IgD-negative memory B cell (primary cell): ENCODE results near the gene MTCH2. TPM values are rescaled to one million over a fixed set of nuclear protein-coding genes. Genes with fewer than 3 reads are reported as not detected.
"Not testable (repeated sequence)": the region's sequence is repeated elsewhere in the genome, so short reads cannot be mapped to it uniquely, and the experiment has no call there.

Source experiments
- H3K27ac Mint-ChIP-seq, 3 donors: one replicate each; pipeline ENCODE4 v1.8.0; 2020 to 2022; ENCODE audit warnings: mild to moderate bottlenecking in 3 of 3, mixed read lengths in 3 of 3, moderate library complexity in 1 of 3
- H3K27me3 Mint-ChIP-seq: one replicate; pipeline ENCODE4 v1.8.0; 2021; ENCODE audit warnings: mixed read lengths
- H3K36me3 Mint-ChIP-seq: one replicate; pipeline ENCODE4 v1.8.0; 2020; ENCODE audit warnings: mild to moderate bottlenecking, mixed read lengths
- H3K4me1 Mint-ChIP-seq, 3 donors: one replicate each; pipeline ENCODE4 v1.8.0; 2020 to 2022; ENCODE audit warnings: mixed read lengths in 3 of 3, mild to moderate bottlenecking in 1 of 3
- H3K4me3 Mint-ChIP-seq, 4 donors: one replicate each; pipeline ENCODE4 v1.8.0; 2020 to 2022; ENCODE audit warnings: mild to moderate bottlenecking in 4 of 4, mixed read lengths in 4 of 4, moderate library complexity in 3 of 4
- H3K9me3 Mint-ChIP-seq, 3 donors: one replicate each; pipeline ENCODE4 v1.8.0; 2020 to 2021; ENCODE audit warnings: mixed read lengths in 3 of 3, mild to moderate bottlenecking in 1 of 3
- polyA plus RNA-seq: library from polyadenylated mRNA; unstranded; fragments of 300-500 nt; fragmentation: Illumina TruSeq; gene quantifications from one replicate; pipeline ENCODE4 v1.2.3, GENCODE V29; 2021

Gene MTCH2
- polyA plus RNA-seq, result 58.9 TPM

DNA sequence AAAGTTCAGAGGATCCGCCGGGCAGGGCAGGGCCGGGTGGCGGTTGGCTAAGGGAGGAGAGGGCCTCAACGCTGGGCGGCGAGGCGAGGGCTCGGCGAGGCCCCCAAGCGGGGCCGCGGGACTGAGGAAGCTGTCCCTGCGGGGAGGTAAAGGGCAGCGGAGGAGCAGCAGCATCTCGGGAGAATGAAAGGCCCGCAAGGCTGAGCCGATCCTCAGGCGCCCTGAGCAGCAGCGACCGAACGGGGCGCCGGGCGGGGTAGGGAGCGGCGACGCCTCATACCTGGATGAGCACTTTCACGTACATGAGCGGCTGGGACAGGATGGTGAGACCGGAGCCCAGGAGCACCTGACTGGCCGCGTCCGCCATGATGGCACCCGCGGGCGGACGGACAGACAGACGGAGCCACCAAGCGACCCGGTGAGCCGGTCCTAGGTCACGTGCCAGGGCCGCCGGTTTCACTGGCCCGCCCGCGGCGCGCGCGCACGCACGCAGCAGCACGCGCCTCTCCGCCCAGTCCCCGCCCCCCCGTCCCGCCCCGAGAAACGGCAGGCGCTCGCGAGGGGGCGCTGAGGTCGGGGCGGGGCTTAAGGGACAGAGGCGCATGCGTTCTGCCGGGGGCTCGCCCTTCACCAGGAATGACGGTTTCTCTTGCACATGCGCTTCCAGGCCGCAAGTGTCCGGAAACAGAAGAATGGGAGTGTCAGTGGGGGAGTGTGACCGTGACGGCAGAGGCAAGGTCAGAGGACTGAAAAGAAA lies at the start of gene MTCH2:
Gene MTCH2, minus strand, starts transcription at position 461 of the 757 bp plus-strand sequence. Its CDS starts 94 bp downstream, at position 367.
- Mint-ChIP-seq H3K4me1 (peaks cover 15 to 18% (median 17%) of the 10 kb centered on the region in 3 donors), H3K9me3 (peaks cover 0 to 3% (median 0%) of the 10 kb centered on the region in 3 donors), H3K36me3 (peaks cover 5% of the 10 kb centered on the region), H3K27ac (peak within 1 kb of the TSS; percentile 82 to 96 (median 84)), H3K27me3 (no peaks in the 10 kb centered on the region), H3K4me3 (peak within 1 kb of the TSS; percentile 80 to 97 (median 92))

DNA sequence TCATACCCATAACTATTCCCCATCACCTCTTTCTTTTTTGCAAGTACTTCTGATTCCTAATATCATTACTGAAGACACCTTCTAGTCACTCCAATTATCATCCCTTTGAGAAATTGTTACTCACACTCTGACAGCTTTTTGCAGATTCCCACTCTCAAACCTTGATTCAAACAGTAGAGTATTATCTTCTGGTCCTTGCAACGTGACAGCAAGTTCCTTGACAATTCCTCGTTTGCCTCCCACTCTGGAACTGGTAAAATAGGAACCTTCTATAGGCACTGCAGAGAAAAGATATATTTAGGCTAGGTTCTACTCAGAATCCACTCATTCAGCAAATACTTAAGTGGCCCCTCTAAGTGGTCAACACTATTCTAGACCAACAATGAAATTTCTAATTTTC lies 49.6 kb upstream of the MTCH2 start:
- no peaks in the 10 kb centered on the region for H3K36me3 Mint-ChIP-seq
- H3K9me3 Mint-ChIP-seq, result no peaks in the 10 kb centered on the region
- H3K4me3 Mint-ChIP-seq, result no peak overlapping the region
- no peak overlapping the region for H3K27ac Mint-ChIP-seq
- no peaks in the 10 kb centered on the region for H3K4me1 Mint-ChIP-seq
- H3K27me3 Mint-ChIP-seq, result no peaks in the 10 kb centered on the region

DNA sequence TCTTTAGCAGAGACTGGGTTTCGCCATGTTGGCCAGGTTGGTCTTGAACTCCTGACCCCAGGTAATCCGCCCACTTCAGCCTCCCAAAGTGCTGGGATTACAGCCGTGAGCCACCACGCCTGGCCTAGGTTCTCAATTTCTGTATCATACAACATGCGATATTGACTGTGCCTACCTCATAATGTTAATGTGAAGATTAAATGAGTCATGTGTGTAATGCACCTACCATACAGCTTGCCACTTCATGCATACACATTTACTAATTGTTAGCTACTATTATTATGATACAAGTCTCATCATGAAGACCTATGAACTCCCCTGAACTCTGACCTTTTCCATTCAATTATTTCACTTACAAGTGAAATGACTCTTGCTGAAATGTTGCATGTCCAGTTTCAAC lies 47.1 kb upstream of the MTCH2 start:
- H3K4me3 Mint-ChIP-seq, result no peak overlapping the region
- H3K9me3 Mint-ChIP-seq, result no peaks in the 10 kb centered on the region
- no peaks in the 10 kb centered on the region for H3K4me1 Mint-ChIP-seq

DNA sequence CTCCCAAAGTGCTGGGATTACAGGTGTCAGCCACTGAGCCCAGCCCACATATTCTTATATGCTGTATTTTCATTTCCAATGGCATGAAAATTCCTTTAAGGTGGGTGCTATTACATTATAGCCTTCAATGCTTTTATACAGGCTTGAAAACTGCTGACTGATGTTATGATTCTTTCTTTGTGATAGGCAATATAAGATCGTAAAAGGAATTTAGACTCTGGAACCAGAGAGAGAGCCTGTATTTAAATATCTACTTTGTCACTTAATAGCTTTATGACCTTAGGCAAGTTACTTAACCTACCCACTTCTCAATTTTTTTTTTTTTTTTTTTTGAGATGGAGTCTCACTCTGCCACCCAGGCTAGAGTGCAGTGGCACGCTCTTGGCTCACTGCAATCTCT lies 46.6 kb upstream of the MTCH2 start:
- Mint-ChIP-seq H3K36me3 (no peaks in the 10 kb centered on the region), H3K27me3 (no peaks in the 10 kb centered on the region), H3K4me1 (no peaks in the 10 kb centered on the region), H3K4me3 (no peak overlapping the region), H3K27ac (no peak overlapping the region), H3K9me3 (no peaks in the 10 kb centered on the region)

More for the DNA sequence above, 47.1 kb upstream of the MTCH2 start:
- Mint-ChIP-seq H3K27ac (no peak overlapping the region), H3K36me3 (no peaks in the 10 kb centered on the region), H3K27me3 (no peaks in the 10 kb centered on the region)

DNA sequence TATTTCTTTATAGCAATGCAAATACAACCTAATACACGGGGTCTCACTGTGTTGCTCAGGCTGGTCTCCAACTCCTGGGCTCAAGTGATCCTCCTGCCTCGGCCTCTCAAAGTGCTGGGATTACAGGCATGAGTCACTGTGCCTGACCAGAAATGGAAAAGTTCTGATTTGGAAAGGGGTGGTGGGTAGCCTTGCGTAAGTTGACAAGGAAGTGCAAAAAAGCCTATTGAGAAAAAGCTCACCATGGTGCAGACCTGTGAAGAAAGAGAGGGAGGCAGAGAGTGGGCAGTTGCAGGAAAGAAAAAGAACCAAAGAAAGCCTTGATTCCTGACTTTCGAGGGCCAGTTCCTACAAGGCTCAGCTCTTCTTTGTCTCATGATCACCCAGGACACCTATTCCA lies 45.8 kb upstream of the MTCH2 start:
- no peaks in the 10 kb centered on the region for H3K36me3 Mint-ChIP-seq
- no peaks in the 10 kb centered on the region for H3K27me3 Mint-ChIP-seq
- H3K9me3 Mint-ChIP-seq, result no peaks in the 10 kb centered on the region
- H3K27ac Mint-ChIP-seq, result no peak overlapping the region
- no peak overlapping the region for H3K4me3 Mint-ChIP-seq
- H3K4me1 Mint-ChIP-seq, result no peaks in the 10 kb centered on the region

DNA sequence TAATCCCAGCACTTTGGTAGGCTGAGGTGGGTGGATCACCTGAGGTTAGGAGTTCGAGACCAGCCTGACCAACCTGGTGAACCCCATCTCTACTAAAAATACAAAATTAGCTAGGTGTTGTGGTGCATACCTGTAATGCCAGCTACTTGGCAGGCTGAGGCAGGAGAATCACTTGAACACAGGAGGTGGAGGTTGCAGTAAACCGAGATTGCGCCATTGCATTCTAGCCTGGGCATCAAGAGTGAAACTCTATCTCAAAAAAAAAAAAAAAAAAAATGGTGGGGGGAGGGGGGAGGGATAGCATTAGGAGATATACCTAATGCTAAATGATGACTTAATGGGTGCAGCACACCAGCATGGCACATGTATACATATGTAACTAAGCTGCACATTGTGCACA lies 44.3 kb upstream of the MTCH2 start:
- H3K36me3 Mint-ChIP-seq, H3K27me3 Mint-ChIP-seq, H3K9me3 Mint-ChIP-seq, H3K4me3 Mint-ChIP-seq, H3K4me1 Mint-ChIP-seq, H3K27ac Mint-ChIP-seq: not testable (repeated sequence)

DNA sequence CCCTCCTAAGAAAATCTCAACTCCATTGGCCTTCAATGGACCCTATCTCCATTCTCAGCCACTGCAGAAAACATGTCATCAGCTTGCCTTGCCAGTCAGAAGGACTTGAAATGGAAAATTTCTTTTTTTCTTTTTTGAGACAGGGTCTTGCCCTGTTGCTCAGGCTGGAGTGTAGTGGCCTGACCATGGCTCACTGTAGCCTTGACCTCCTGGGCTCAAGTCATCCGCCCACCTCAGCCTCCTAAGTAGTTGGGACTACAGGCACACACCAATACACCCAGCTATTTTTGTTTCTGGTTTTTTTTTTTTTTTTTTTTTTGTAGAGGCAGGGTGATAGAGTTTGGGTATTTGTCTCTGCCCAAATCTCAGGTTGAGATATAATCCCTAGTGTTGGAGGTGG lies 43.8 kb upstream of the MTCH2 start:
- no peaks in the 10 kb centered on the region for H3K9me3 Mint-ChIP-seq
- peaks cover 2% of the 10 kb centered on the region for H3K36me3 Mint-ChIP-seq
- peaks cover 2 to 6% (median 4%) of the 10 kb centered on the region in 3 donors for H3K4me1 Mint-ChIP-seq
- peak overlapping the region in 1 of 3 donors; percentile 40 for H3K27ac Mint-ChIP-seq
- H3K27me3 Mint-ChIP-seq, result no peaks in the 10 kb centered on the region
- H3K4me3 Mint-ChIP-seq, result no peak overlapping the region

DNA sequence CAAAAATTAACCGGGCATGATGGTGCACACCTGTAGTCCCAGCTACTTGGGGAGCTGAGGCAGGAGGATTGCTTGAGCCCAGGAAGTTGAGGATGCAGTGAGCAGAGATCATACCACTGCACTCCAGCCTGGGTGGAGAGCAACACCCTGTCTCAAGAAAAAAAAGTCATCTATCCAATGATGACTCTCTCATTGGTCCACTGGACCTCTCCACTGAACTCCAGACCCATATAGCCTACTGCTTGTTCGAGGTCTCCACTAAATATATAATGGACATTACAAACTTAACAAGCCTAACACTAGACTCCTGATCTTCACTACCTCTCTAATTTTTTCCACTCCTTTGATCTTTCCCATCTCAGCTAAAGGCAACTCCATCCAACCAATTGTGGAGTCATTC lies 33.5 kb upstream of the MTCH2 start:
- H3K27ac Mint-ChIP-seq, result peak overlapping the region in 1 of 3 donors; percentile 73
- H3K36me3 Mint-ChIP-seq, result peaks cover 3% of the 10 kb centered on the region
- no peaks in the 10 kb centered on the region for H3K27me3 Mint-ChIP-seq
- H3K4me1 Mint-ChIP-seq, result no peaks in the 10 kb centered on the region
- no peaks in the 10 kb centered on the region for H3K9me3 Mint-ChIP-seq
- H3K4me3 Mint-ChIP-seq, result no peak overlapping the region

DNA sequence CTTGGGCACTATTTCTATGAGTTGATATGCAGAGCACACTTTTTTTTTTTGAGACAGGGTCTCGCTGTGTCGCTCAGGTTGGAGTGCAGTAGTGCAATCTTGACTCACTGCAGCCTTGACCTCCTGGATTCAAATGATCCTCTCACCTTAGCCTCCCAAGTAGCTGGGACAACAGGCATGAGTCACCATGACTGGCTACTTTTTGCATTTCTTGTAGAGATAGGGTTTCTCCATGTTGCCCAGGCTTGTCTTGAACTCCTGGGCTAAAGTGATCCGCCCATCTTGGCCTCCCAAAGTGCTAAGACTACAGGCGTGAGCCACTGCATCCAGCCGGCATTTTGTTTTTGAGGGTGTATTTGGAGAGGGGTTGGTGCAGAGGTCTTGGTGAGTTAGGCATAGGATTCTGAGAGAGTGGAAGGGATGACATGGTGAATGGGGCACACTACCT lies 29.9 kb upstream of the MTCH2 start:
- Mint-ChIP-seq H3K4me3 (peak overlapping the region in 1 of 4 donors; percentile 29), H3K36me3 (peaks cover 3% of the 10 kb centered on the region), H3K27ac (peak overlapping the region in 1 of 3 donors; percentile 4), H3K27me3 (no peaks in the 10 kb centered on the region), H3K9me3 (no peaks in the 10 kb centered on the region), H3K4me1 (no peaks in the 10 kb centered on the region)

DNA sequence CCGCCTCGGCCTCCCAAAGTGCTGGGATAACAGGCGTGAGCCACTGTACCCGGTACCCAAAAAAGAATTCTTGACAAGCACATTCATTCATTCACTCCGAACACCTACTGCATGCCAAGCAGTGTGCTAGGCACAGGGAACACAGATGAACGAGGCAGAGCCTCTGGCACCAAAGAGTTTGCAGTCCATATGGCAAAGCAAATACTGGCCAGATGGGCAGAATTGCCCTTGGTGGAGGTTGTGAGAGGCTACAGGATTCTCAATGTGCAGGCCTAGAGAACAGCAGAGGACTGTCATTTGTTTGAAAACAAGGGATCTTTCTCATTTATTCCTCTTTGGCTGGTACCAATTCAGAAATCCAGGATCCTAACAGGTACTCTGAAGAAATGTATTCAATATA lies 27.5 kb upstream of the MTCH2 start:
- Mint-ChIP-seq H3K4me1 (no peaks in the 10 kb centered on the region), H3K36me3 (no peaks in the 10 kb centered on the region), H3K27ac (no peak overlapping the region), H3K27me3 (no peaks in the 10 kb centered on the region), H3K9me3 (no peaks in the 10 kb centered on the region), H3K4me3 (no peak overlapping the region)

DNA sequence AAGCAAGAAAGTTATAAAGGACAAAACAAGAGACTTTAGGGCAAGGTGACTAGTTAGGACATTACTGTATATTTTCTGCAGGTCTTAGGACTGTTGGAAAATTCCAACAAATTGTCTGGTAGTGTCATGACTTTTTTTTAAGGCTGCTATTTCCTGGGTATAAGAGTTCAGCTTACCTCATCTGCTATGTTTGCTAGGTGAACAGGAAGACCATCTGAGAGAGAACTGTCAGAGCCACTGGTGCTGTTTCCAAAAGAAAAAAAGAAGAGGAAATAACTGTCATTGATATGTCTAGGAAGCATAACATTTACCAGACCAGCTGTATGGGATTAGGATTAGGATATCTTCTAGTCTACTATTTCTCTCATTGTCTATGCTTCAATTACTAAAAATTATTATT lies 26.3 kb upstream of the MTCH2 start:
- Mint-ChIP-seq H3K36me3 (peaks cover 2% of the 10 kb centered on the region), H3K27me3 (no peaks in the 10 kb centered on the region), H3K4me3 (no peak overlapping the region), H3K4me1 (no peaks in the 10 kb centered on the region), H3K27ac (no peak overlapping the region), H3K9me3 (no peaks in the 10 kb centered on the region)

DNA sequence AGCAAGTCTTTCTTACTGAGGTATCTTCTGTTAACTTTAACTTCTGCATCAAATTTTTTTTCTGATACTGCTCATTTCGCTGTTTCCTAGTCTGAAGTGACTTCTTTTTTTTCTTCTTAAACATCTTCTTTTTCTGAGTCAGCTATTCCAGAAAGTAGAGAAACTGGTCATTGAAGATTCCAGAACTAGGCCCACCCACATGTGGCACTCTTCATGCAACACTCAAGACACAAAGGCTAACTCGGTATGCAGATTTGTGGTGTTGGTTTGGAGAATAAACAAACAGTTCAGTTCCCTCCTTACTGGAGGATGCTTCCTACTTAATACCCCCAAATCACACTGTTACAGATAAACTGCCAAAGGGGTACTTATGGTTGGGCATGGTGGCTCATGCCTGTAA lies 25.2 kb upstream of the MTCH2 start:
- Mint-ChIP-seq H3K4me3 (no peak overlapping the region), H3K27me3 (no peaks in the 10 kb centered on the region), H3K27ac (no peak overlapping the region), H3K36me3 (peaks cover 2% of the 10 kb centered on the region), H3K4me1 (peaks cover 0 to 3% (median 0%) of the 10 kb centered on the region in 3 donors), H3K9me3 (no peaks in the 10 kb centered on the region)

DNA sequence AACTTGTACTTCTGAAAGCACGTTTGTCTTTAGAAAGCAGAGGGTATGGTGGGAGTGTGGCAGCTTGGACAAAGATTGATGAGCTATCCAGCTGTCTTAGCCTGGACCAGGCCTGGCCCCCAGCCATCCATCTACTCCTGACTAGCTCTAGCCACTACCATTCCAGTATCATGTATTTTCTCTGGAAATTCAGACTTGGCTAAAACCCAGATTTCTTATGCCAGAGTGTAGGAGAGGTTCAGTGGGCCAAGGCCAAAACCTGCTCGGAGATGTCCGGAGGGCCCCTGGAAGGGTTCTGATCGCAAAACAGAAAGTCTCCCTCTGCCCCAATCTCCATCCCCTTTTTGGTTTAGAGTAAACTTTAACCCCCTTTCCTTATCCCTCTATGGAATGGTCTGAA lies 24.8 kb upstream of the MTCH2 start:
- peaks cover 0 to 3% (median 0%) of the 10 kb centered on the region in 3 donors for H3K4me1 Mint-ChIP-seq
- no peak overlapping the region for H3K27ac Mint-ChIP-seq
- H3K27me3 Mint-ChIP-seq, result no peaks in the 10 kb centered on the region
- H3K9me3 Mint-ChIP-seq, result no peaks in the 10 kb centered on the region
- peaks cover 2% of the 10 kb centered on the region for H3K36me3 Mint-ChIP-seq
- H3K4me3 Mint-ChIP-seq, result no peak overlapping the region

DNA sequence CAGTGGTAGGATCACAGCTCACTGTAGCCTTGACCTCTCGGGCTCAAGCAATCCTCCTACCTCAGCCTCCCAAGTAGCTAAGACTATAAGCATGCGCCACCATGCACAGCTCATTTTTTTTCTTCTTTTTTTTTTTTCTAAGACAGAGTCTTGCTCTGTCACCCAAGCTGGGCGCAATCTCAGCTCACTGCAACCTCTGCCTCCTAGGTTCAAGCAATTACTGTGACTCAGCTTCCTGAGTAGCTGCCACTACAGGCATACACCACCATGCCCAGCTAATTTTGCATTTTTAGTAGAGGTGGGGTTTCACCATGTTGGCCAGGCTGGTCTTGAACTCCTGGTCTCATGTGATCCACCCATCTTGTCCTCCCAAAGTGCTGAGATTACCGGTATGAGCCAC lies 22.6 kb upstream of the MTCH2 start:
- not testable (repeated sequence) for H3K27me3 Mint-ChIP-seq, H3K27ac Mint-ChIP-seq, H3K9me3 Mint-ChIP-seq, H3K4me1 Mint-ChIP-seq, H3K4me3 Mint-ChIP-seq, H3K36me3 Mint-ChIP-seq

DNA sequence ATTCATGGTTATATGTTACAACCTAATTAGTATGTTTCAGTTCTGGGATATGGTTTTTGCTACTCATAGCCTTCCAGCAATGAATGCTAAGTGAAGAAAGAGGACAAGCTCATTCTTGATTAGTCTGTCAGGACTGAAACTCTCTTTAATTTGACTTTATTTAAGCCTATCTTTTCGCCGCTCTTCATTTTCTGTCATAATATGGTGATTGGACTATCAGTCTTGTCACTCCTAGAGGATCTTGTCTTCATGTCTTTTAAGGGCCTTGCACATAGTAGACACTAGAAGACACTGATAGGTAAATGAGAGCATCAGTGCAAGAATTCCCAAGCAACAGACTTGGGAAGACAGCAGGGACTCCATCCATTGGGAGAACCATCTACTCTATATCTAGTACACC lies 18.9 kb upstream of the MTCH2 start:
- H3K36me3 Mint-ChIP-seq, result peaks cover 3% of the 10 kb centered on the region
- no peaks in the 10 kb centered on the region for H3K9me3 Mint-ChIP-seq
- H3K4me1 Mint-ChIP-seq, result peaks cover 0 to 3% (median 0%) of the 10 kb centered on the region in 3 donors
- H3K27ac Mint-ChIP-seq, result no peak overlapping the region
- H3K27me3 Mint-ChIP-seq, result no peaks in the 10 kb centered on the region
- no peak overlapping the region for H3K4me3 Mint-ChIP-seq

DNA sequence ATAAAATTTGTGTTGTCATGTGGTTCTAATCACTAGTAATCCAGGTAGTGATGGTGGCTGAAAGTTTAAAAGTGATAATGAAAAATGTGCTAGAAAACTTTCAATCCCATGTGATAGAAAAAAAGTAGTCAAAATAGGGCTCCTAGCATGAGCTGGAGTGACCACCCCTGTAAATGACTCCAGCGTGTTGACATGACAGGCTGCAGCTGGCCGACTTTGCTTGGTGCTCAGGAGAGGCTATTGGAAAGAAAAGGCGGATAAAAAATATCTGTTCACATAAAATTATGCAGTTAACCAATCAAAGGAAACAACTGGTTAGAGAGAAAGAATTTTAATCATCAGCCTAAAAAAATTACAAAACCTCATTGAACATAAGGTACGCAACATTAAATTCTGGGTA lies 16.9 kb upstream of the MTCH2 start:
- H3K27ac Mint-ChIP-seq, result no peak overlapping the region
- H3K36me3 Mint-ChIP-seq, result peaks cover 2% of the 10 kb centered on the region
- peaks cover 0 to 3% (median 0%) of the 10 kb centered on the region in 3 donors for H3K4me1 Mint-ChIP-seq
- H3K9me3 Mint-ChIP-seq, result no peaks in the 10 kb centered on the region
- H3K27me3 Mint-ChIP-seq, result no peaks in the 10 kb centered on the region
- H3K4me3 Mint-ChIP-seq, result no peak overlapping the region
